OCI-LY3 (cell line): ENCODE results near the gene HM13.

Experiments
- H2AFZ ChIP-seq: fragments of 200-600, 300-600 bp; shearing (Covaris generic); 2 replicates; pipeline ENCODE4 v1.6.0; 2014; ENCODE audit warnings: antibody characterized with exemption, low read depth, low read length
- H3K27ac ChIP-seq: fragments of 200-600, 300-600 bp; sonication (generic); 2 replicates; pipeline ENCODE4 v1.5.1; 2014; ENCODE audit warnings: mild to moderate bottlenecking, low read length, moderate library complexity, mixed read lengths
- H3K27me3 ChIP-seq: fragments of 200-600, 300-600 bp; sonication (generic); 2 replicates; pipeline ENCODE4 v1.6.1; 2014; ENCODE audit warnings: low read depth, low read length, mixed read lengths
- H3K36me3 ChIP-seq: fragments of 200-600, 300-600 bp; sonication (generic); replicated peaks from 2 replicates; pipeline ENCODE3; 2014; ENCODE audit warnings: low read depth, low read length, mixed read lengths
- H3K4me1 ChIP-seq: fragments of 300-600, 200-600 bp; sonication (generic); 2 replicates; pipeline ENCODE4 v1.6.1; 2014; ENCODE audit warnings: low read length, mixed read lengths
- H3K4me2 ChIP-seq: fragments of 200-600, 300-600 bp; sonication (generic); 2 replicates; pipeline ENCODE4 v1.6.1; 2014; ENCODE audit warnings: low read length, mixed read lengths
- H3K4me3 ChIP-seq: fragments of 300-600, 200-600 bp; sonication (generic); 2 replicates; pipeline ENCODE4 v1.5.1; 2014; ENCODE audit warnings: antibody characterized with exemption, mild to moderate bottlenecking, low read length, moderate library complexity
- H3K79me2 ChIP-seq: fragments of 300-600, 200-600 bp; shearing (Covaris generic); 2 replicates; pipeline ENCODE4 v1.6.1; 2014; ENCODE audit warnings: mild to moderate bottlenecking, low read length, mixed read lengths
- H3K9ac ChIP-seq: fragments of 300-600, 200-600 bp; shearing (Covaris generic); 2 replicates; pipeline ENCODE4 v1.6.0; 2014; ENCODE audit warnings: mild to moderate bottlenecking, low read length, moderate library complexity
- H3K9me3 ChIP-seq: fragments of 200-600, 300-600 bp; shearing (Covaris generic); 2 replicates; pipeline ENCODE4 v1.6.1; 2014; ENCODE audit warnings: low read length, mixed read lengths; ENCODE audit not compliant: insufficient read depth
- H4K20me1 ChIP-seq: fragments of 200-600, 300-600 bp; sonication (generic); 2 replicates; pipeline ENCODE4 v1.6.1; 2016; ENCODE audit warnings: low read length, mixed read lengths; ENCODE audit not compliant: insufficient read depth
- EZH2phosphoT487 ChIP-seq: fragments of 200-600 bp; shearing (Covaris generic); IDR thresholded peaks from 2 replicates; pipeline ENCODE4 v1.6.1; 2018; ENCODE audit warnings: antibody characterized with exemption, mixed run types, low read depth
- TF ChIP-seq, protein P1 (sequence below): fragments of 200-600, 300-600 bp; sonication (generic); IDR thresholded peaks from 2 replicates; pipeline ENCODE4 v1.5.1; 2014; ENCODE audit warnings: antibody characterized with exemption, low read length, low read depth

Gene HM13

DNA sequence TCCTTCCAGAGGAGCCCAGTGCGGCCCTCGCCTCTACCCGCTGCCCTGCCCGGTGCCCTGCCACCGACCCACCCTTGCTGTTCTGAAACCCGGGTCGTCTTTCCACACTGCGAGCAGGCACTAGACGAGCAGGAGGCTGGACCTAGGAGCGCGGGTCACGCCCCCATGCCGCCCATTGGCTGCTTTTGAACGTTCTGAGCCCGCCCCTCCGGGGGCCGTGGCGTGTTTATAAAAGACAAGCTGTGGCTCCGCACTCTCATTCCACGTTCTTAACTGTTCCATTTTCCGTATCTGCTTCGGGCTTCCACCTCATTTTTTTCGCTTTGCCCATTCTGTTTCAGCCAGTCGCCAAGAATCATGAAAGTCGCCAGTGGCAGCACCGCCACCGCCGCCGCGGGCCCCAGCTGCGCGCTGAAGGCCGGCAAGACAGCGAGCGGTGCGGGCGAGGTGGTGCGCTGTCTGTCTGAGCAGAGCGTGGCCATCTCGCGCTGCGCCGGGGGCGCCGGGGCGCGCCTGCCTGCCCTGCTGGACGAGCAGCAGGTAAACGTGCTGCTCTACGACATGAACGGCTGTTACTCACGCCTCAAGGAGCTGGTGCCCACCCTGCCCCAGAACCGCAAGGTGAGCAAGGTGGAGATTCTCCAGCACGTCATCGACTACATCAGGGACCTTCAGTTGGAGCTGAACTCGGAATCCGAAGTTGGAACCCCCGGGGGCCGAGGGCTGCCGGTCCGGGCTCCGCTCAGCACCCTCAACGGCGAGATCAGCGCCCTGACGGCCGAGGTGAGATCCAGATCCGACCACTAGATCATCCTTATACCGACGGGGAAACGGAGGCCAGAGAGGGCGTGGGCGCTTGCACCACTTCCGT, 91.0 kb downstream of the HM13 start, which contains the start of gene ID1:
Gene ID1, plus strand, starts transcription at position 259 of the 871 bp plus-strand sequence. Its CDS starts 99 bp downstream, at position 358.
- Histone ChIP-seq H3K9ac (peak within 1 kb of the TSS; percentile 76), H3K27me3 (peaks cover 22% of the 10 kb centered on the region; the same call in 1 of the 2 replicates), H3K4me3 (peak within 1 kb of the TSS; percentile 81), H3K27ac (peak within 1 kb of the TSS; percentile 66), H3K4me2 (peak within 1 kb of the TSS; percentile 88), H2AFZ (peak within 1 kb of the TSS; percentile 55), H3K79me2 (no peaks in the 10 kb centered on the region), H3K36me3 (no peaks in the 10 kb centered on the region), H3K9me3 (no peaks in the 10 kb centered on the region), H3K4me1 (peaks cover 24% of the 10 kb centered on the region), H4K20me1 (no peaks in the 10 kb centered on the region)
- TF ChIP-seq, protein P1, sequence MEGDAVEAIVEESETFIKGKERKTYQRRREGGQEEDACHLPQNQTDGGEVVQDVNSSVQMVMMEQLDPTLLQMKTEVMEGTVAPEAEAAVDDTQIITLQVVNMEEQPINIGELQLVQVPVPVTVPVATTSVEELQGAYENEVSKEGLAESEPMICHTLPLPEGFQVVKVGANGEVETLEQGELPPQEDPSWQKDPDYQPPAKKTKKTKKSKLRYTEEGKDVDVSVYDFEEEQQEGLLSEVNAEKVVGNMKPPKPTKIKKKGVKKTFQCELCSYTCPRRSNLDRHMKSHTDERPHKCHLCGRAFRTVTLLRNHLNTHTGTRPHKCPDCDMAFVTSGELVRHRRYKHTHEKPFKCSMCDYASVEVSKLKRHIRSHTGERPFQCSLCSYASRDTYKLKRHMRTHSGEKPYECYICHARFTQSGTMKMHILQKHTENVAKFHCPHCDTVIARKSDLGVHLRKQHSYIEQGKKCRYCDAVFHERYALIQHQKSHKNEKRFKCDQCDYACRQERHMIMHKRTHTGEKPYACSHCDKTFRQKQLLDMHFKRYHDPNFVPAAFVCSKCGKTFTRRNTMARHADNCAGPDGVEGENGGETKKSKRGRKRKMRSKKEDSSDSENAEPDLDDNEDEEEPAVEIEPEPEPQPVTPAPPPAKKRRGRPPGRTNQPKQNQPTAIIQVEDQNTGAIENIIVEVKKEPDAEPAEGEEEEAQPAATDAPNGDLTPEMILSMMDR = no peak
- no peak for TF ChIP-seq EZH2phosphoT487

DNA sequence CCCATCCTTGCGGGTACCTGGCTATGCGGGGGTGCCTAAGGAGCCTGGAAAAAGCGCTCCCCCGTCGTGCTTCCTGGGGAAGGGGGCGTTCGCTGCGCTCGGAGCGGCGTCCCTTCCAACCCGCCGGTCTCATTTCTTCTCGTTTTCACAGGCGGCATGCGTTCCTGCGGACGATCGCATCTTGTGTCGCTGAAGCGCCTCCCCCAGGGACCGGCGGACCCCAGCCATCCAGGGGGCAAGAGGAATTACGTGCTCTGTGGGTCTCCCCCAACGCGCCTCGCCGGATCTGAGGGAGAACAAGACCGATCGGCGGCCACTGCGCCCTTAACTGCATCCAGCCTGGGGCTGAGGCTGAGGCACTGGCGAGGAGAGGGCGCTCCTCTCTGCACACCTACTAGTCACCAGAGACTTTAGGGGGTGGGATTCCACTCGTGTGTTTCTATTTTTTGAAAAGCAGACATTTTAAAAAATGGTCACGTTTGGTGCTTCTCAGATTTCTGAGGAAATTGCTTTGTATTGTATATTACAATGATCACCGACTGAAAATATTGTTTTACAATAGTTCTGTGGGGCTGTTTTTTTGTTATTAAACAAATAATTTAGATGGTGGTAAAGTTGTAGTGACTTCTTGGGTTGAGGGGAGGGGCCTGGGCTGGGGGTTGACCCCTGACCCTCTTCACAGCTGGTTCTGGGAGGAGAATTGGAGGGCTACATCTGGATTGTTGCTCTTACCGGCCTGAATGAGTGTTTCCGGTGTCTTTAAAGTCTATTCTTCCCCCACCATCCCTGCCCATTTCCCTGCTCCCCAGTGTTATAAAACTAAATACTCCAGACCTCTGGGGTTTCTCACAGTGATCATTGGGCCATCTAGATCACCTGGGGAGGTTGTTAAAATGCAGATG, 91.9 kb downstream of the HM13 start:
- H3K4me3 ChIP-seq = peak overlapping the region; percentile 81
- peak overlapping the region; percentile 88 for H3K4me2 ChIP-seq
- H3K27me3 ChIP-seq = peaks cover 22% of the 10 kb centered on the region; the same call in 1 of the 2 replicates
- H4K20me1 ChIP-seq = no peaks in the 10 kb centered on the region
- no peak for TF ChIP-seq EZH2phosphoT487
- TF ChIP-seq, protein P1 = 0 out of 2 replicates have a peak, but pooled peaks have one; percentile 5
- H3K27ac ChIP-seq = no peak overlapping the region
- H3K9me3 ChIP-seq = no peaks in the 10 kb centered on the region
- peaks cover 24% of the 10 kb centered on the region for H3K4me1 ChIP-seq
- peak overlapping the region; percentile 55; the same call in 1 of the 2 replicates for H2AFZ ChIP-seq
- no peaks in the 10 kb centered on the region for H3K79me2 ChIP-seq
- no peaks in the 10 kb centered on the region for H3K36me3 ChIP-seq
- H3K9ac ChIP-seq = peak overlapping the region; percentile 61

DNA sequence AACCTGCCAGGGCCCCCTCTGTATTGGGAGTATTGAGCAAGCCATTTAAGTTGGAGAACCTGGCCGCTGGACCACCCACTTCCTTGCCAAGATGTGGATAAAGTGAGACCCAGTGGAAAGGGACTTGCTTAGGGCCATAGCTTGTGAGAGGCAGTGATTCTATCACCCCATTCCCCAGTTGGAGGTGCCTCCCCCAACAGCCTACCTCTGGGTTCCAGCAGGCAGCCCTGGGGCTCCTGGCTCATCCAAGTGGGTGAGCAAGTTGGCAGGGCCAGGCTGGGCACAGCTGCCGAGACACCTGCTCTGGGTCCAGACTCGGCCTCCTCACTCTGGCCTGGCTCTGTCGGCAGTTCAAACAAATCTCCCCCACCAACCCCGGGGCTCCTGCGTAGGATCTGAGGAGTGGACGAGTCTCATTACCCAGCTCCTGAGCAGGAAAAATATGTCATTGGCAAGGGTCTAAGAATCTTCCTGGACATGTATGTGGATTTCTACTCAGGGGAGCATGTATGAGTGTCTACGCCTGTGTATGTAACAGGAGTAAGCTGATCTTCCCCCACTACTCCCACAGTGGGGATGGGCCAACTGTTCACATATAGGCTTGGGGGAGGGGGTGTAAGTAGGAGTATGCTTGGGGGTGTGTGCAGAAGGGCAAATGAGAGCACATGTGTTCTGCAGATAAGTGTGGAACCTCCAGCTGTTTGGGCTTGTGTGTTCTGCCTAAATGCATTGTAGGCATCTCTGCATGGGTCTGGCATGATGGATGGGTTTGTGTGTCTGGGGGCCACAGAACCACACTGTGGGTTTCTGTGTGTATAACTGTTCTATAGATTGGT, 92.8 kb downstream of the HM13 start:
- no peak overlapping the region for H3K4me3 ChIP-seq
- H3K36me3 ChIP-seq = no peaks in the 10 kb centered on the region
- H3K9ac ChIP-seq = no peak overlapping the region
- no peak for TF ChIP-seq EZH2phosphoT487
- TF ChIP-seq, protein P1 = no peak
- peak overlapping the region; percentile 88; the same call in 1 of the 2 replicates for H3K4me2 ChIP-seq
- no peaks in the 10 kb centered on the region for H3K79me2 ChIP-seq
- no peaks in the 10 kb centered on the region for H4K20me1 ChIP-seq
- H3K4me1 ChIP-seq = peaks cover 24% of the 10 kb centered on the region
- peaks cover 22% of the 10 kb centered on the region; the same call in 1 of the 2 replicates for H3K27me3 ChIP-seq
- no peak overlapping the region for H2AFZ ChIP-seq
- no peaks in the 10 kb centered on the region for H3K9me3 ChIP-seq
- H3K27ac ChIP-seq = no peak overlapping the region
